HCT116 (cell line): Measurements from ENCODE around the gene PPFIBP1. TPM values are rescaled to one million over a fixed set of nuclear protein-coding genes. Genes with fewer than 3 reads are reported as not detected.

Source experiments
- ATAC-seq: fragments of 200-7000 bp; cut with Tn5 transposase; 2 replicates; pipeline ENCODE4 v1.9.1; 2020; ENCODE audit warnings: mild to moderate bottlenecking, moderate library complexity
- BruUV-seq: library from RNA; stranded (reverse); fragments of 400-500 nt; replicated peaks from 2 replicates; lab custom pipeline; 2021; lab: Mats Ljungman, UMichigan
- CTCF ChIA-PET: fragments of 300-600 bp; sonication (Branson Sonifier 250); formaldehyde crosslinking; loops from one replicate; lab custom pipeline; 2021; ENCODE audit warnings: antibody characterized with exemption; lab: Charles Lee
- POLR2A ChIA-PET: fragments of 300-600, 350-600 bp; sonication (Branson Sonifier 250); formaldehyde crosslinking; loops from one replicate; lab custom pipeline; 2021; ENCODE audit warnings: antibody characterized with exemption; lab: Charles Lee
- RAD21 ChIA-PET, 2 experiments: fragments of 300-600 bp; sonication (Branson Sonifier 250); formaldehyde crosslinking; loops; one replicate each; lab custom pipeline; 2023; ENCODE audit warnings: low total read pairs in 2 of 2; ENCODE audit not compliant: uncharacterized antibody in 2 of 2, unreplicated experiment in 2 of 2, low non-redundant PET in 1 of 2; lab: Charles Lee
- DNase-seq: peaks from one replicate; pipeline ENCODE4 v3.0.0-alpha.2; 2010; ENCODE audit warnings: low read depth, low spot score
- H2AFZ ChIP-seq: fragments of 200-600 bp; shearing (Covaris generic), sonication (generic); 2 replicates; pipeline ENCODE4 v1.6.1; 2017; ENCODE audit warnings: low read depth, mixed run types, mixed read lengths, antibody characterized with exemption, low read length; ENCODE audit not compliant: poor library complexity, severe bottlenecking
- H3K27ac ChIP-seq: 2 replicates; pipeline ENCODE4 v1.5.1; 2012; ENCODE audit warnings: low read depth, low read length
- H3K27me3 ChIP-seq: fragments of 200-600 bp; sonication (generic); 2 replicates; pipeline ENCODE4 v1.6.1; 2016; ENCODE audit warnings: mixed run types, low read length, mixed read lengths; ENCODE audit not compliant: insufficient read depth
- H3K36me3 ChIP-seq, 2 experiments: fragments of 200-500 bp in 1 of 2; fragments of 200-600 bp in 1 of 2; sonication (Bioruptor generic) in 1 of 2; sonication (generic) in 1 of 2; 2 replicates each; pipeline versions ENCODE4 v1.5.1 to v1.6.1; 2014 to 2016; ENCODE audit warnings: low read length in 2 of 2, inconsistent platforms in 1 of 2, mixed read lengths in 1 of 2, mixed run types in 1 of 2; ENCODE audit not compliant: insufficient read depth in 2 of 2, control insufficient read depth in 1 of 2
- H3K4me1 ChIP-seq, 2 experiments: fragments of 200-600 bp in 1 of 2; sonication (generic) in 1 of 2; 2 replicates each; pipeline versions ENCODE4 v1.5.1 to v1.6.1; 2012 to 2017; ENCODE audit warnings: low read length in 2 of 2, inconsistent platforms in 1 of 2, mild to moderate bottlenecking in 1 of 2, mixed read lengths in 1 of 2, mixed run types in 1 of 2, moderate library complexity in 1 of 2; ENCODE audit not compliant: insufficient read depth in 2 of 2, control insufficient read depth in 1 of 2
- H3K4me2 ChIP-seq: fragments of 200-600 bp; sonication (generic); 2 replicates; pipeline ENCODE4 v1.6.1; 2017; ENCODE audit warnings: mixed run types, low read length, mixed read lengths
- H3K4me3 ChIP-seq, 2 experiments: fragments of 200-600 bp in 1 of 2; sonication (generic) in 1 of 2; replicated peaks in 1 of 2; 2 replicates each; pipeline ENCODE4 v1.5.1; 2011 to 2016; ENCODE audit warnings: low read length in 2 of 2, control low read depth in 1 of 2, low read depth in 1 of 2, mild to moderate bottlenecking in 1 of 2, mixed read lengths in 1 of 2, mixed run types in 1 of 2
- H3K79me2 ChIP-seq: fragments of 200-600 bp; sonication (generic); 2 replicates; pipeline ENCODE4 v1.6.1; 2017; ENCODE audit warnings: mild to moderate bottlenecking, mixed run types, low read length, moderate library complexity, mixed read lengths; ENCODE audit not compliant: insufficient read depth
- H3K9ac ChIP-seq: fragments of 200-600 bp; sonication (generic); 2 replicates; pipeline ENCODE4 v1.6.1; 2016; ENCODE audit warnings: low read length, mixed read lengths
- H3K9me2 ChIP-seq: fragments of 200-600 bp; sonication (generic), shearing (Covaris generic); 2 replicates; pipeline ENCODE4 v1.6.1; 2017; ENCODE audit warnings: mixed run types, mild to moderate bottlenecking, moderate library complexity; ENCODE audit not compliant: insufficient read depth
- H3K9me3 ChIP-seq, 2 experiments: fragments of 200-500 bp in 1 of 2; fragments of 200-600 bp in 1 of 2; sonication (Bioruptor generic) in 1 of 2; sonication (generic) in 1 of 2; 2 replicates each; pipeline ENCODE4 v1.6.1; 2014 to 2017; ENCODE audit warnings: low read length in 2 of 2, mixed read lengths in 2 of 2, inconsistent platforms in 1 of 2, low read depth in 1 of 2, mild to moderate bottlenecking in 1 of 2, mixed run types in 1 of 2, moderate library complexity in 1 of 2; ENCODE audit not compliant: control insufficient read depth in 1 of 2, insufficient read depth in 1 of 2
- H4K20me1 ChIP-seq: fragments of 200-600 bp; sonication (generic), shearing (Covaris generic); 2 replicates; pipeline ENCODE4 v1.6.1; 2017; ENCODE audit warnings: mixed run types, mild to moderate bottlenecking, moderate library complexity; ENCODE audit not compliant: insufficient read depth
- ATF3 ChIP-seq: IDR thresholded peaks from 2 replicates; pipeline ENCODE4 v1.6.1; 2012
- CBX3 ChIP-seq: IDR thresholded peaks from 2 replicates; pipeline ENCODE4 v1.6.1; 2012; ENCODE audit warnings: low read depth
- ELF1 ChIP-seq: IDR thresholded peaks from 2 replicates; pipeline ENCODE4 v1.6.1; 2012; ENCODE audit warnings: low read depth, borderline replicate concordance
- EZH2 ChIP-seq: fragments of 200-600 bp; sonication (generic); IDR thresholded peaks from 2 replicates; pipeline ENCODE4 v1.6.1; 2017; ENCODE audit warnings: antibody characterized with exemption, mixed run types
- EZH2phosphoT487 ChIP-seq: fragments of 200-600 bp; IDR thresholded peaks from 2 replicates; pipeline ENCODE4 v1.6.1; 2018; ENCODE audit warnings: antibody characterized with exemption, borderline replicate concordance
- FOSL1 ChIP-seq: IDR thresholded peaks from 2 replicates; pipeline ENCODE4 v1.6.1; 2012; ENCODE audit warnings: low read depth
- MAX ChIP-seq: IDR thresholded peaks from 2 replicates; pipeline ENCODE4 v1.6.1; 2012
- POLR2A ChIP-seq: IDR thresholded peaks from 2 replicates; pipeline ENCODE4 v1.7.0; 2011; ENCODE audit warnings: borderline replicate concordance; ENCODE audit not compliant: insufficient read depth, insufficient read length; ENCODE audit errors: extremely low read depth
- RAD21 ChIP-seq: IDR thresholded peaks from 2 replicates; pipeline ENCODE4 v1.6.1; 2012; ENCODE audit warnings: low read depth, mild to moderate bottlenecking
- SIN3A ChIP-seq: IDR thresholded peaks from 2 replicates; pipeline ENCODE4 v1.6.1; 2012; ENCODE audit warnings: low read depth
- SP1 ChIP-seq: IDR thresholded peaks from 2 replicates; pipeline ENCODE4 v1.6.1; 2012; ENCODE audit warnings: low read depth
- YY1 ChIP-seq: IDR thresholded peaks from 2 replicates; pipeline ENCODE4 v1.6.1; 2011; ENCODE audit warnings: low read length, low read depth, moderate library complexity, mild to moderate bottlenecking; ENCODE audit not compliant: insufficient replicate concordance; ENCODE audit errors: extremely low read depth
- intact Hi-C: fragments of 100-400 bp; cut with micrococcal nuclease; formaldehyde crosslinking; loops from 2 replicates; pipeline ENCODE4 v1.10.0; 2022
- total RNA-seq: library from RNA; stranded (reverse); gene quantifications from one replicate; pipeline ENCODE4 v1.2.1, GENCODE V29; 2021; ENCODE audit not compliant: unreplicated experiment
- TF ChIP-seq, protein P1 (sequence below): IDR thresholded peaks from 2 replicates; pipeline ENCODE4 v1.6.1; 2012; ENCODE audit warnings: low read depth

Gene PPFIBP1
- total RNA-seq, 1 experiment from 2014 or later: 102 TPM

- ChIA-PET POLR2A (no interaction called here), CTCF (interaction anchor here (1.5 kb wide), 1 partner anchor 198 kb away, joined by 3 read pairs; no protein-coding TSS in a partner anchor), RAD21 (no interaction called here)
- H3K79me2 ChIP-seq: peaks cover 53% of the 10 kb centered on the region
- no peaks in the 10 kb centered on the region for H3K9me3 ChIP-seq
- no peaks in the 10 kb centered on the region for H3K27me3 ChIP-seq
- H3K4me1 ChIP-seq: peaks cover 89 to 93% of the 10 kb centered on the region in 2 experiments
- no peaks in the 10 kb centered on the region for H3K36me3 ChIP-seq
- H3K9ac ChIP-seq: no peak overlapping the region
- 0 out of 4 replicates have a peak overlapping the region, but pooled peaks of 1 of the 2 experiments have one; percentile 7 for H3K4me3 ChIP-seq
- no TSS peak for BruUV-seq
- no peaks in the 10 kb centered on the region for H4K20me1 ChIP-seq
- ATAC-seq: peak; percentile 12; the same call in 1 of the 2 replicates
- TF ChIP-seq SIN3A (no peak), ELF1 (no peak), MAX (no peak), RAD21 (no peak), FOSL1 (no peak), ATF3 (no peak), CBX3 (no peak), SP1 (0 out of 2 replicates have a peak, but pooled peaks have one; percentile 13), EZH2phosphoT487 (no peak)
- H3K27ac ChIP-seq: peak overlapping the region; percentile 62
- intact Hi-C loops: no loop called here
- no peak overlapping the region for H2AFZ ChIP-seq
- no peak for DNase-seq
- H3K9me2 ChIP-seq: no peaks in the 10 kb centered on the region
- H3K4me2 ChIP-seq: peak overlapping the region; percentile 59
Measured at GRCh38 chr12:27622436-27623195, 98.6 kb downstream of the PPFIBP1 start.

DNA sequence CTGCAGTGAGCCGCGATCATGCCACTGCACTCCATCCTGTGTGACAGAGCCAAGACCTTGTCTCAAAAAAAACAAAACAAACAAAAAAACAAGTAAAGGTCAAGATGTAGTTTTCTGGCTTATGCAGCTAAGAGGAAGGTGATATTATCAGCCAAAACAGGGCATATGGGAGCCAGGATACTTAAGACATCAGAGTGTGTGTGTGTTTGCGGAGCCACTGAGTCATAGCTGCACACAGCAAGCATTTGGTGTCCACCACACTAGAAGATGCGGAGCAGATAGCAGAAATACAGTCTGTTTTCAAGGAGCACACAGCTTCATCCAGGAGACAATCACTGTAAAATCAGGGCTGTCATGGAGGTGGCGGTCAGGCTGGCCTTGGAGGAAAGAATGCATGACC lies 99.6 kb downstream of the PPFIBP1 start:
- H3K27ac ChIP-seq: peak overlapping the region; percentile 62
- H3K9ac ChIP-seq: no peak overlapping the region
- no peak for DNase-seq
- peak; percentile 18; the same call in 1 of the 2 replicates for ATAC-seq
- H3K4me1 ChIP-seq: peaks cover 88 to 92% of the 10 kb centered on the region in 2 experiments
- intact Hi-C loops: no loop called here
- no TSS peak for BruUV-seq
- H3K79me2 ChIP-seq: peaks cover 44% of the 10 kb centered on the region
- H2AFZ ChIP-seq: no peak overlapping the region
- CTCF ChIA-PET: interaction anchor here (1.5 kb wide), 1 partner anchor 199 kb away, joined by 3 read pairs; no protein-coding TSS in a partner anchor
- H3K9me3 ChIP-seq: no peaks in the 10 kb centered on the region
- H3K27me3 ChIP-seq: no peaks in the 10 kb centered on the region
- H3K4me3 ChIP-seq: no peak overlapping the region
- H3K36me3 ChIP-seq: no peaks in the 10 kb centered on the region
- H3K4me2 ChIP-seq: peak overlapping the region; percentile 59
- H4K20me1 ChIP-seq: no peaks in the 10 kb centered on the region
- POLR2A ChIA-PET: interaction anchor here (1.0 kb wide), 1 partner anchor 15 kb away, joined by 3 read pairs; no protein-coding TSS in a partner anchor
- RAD21 ChIA-PET: no interaction called here
- no peaks in the 10 kb centered on the region for H3K9me2 ChIP-seq
- TF ChIP-seq MAX: no peak
- TF ChIP-seq RAD21: no peak
- no peak for TF ChIP-seq YY1
- TF ChIP-seq POLR2A: no peak
- TF ChIP-seq ATF3: no peak
- peak; percentile 24; the same call in 1 of the 2 replicates for TF ChIP-seq FOSL1
- TF ChIP-seq ELF1: no peak
- TF ChIP-seq, protein P1, sequence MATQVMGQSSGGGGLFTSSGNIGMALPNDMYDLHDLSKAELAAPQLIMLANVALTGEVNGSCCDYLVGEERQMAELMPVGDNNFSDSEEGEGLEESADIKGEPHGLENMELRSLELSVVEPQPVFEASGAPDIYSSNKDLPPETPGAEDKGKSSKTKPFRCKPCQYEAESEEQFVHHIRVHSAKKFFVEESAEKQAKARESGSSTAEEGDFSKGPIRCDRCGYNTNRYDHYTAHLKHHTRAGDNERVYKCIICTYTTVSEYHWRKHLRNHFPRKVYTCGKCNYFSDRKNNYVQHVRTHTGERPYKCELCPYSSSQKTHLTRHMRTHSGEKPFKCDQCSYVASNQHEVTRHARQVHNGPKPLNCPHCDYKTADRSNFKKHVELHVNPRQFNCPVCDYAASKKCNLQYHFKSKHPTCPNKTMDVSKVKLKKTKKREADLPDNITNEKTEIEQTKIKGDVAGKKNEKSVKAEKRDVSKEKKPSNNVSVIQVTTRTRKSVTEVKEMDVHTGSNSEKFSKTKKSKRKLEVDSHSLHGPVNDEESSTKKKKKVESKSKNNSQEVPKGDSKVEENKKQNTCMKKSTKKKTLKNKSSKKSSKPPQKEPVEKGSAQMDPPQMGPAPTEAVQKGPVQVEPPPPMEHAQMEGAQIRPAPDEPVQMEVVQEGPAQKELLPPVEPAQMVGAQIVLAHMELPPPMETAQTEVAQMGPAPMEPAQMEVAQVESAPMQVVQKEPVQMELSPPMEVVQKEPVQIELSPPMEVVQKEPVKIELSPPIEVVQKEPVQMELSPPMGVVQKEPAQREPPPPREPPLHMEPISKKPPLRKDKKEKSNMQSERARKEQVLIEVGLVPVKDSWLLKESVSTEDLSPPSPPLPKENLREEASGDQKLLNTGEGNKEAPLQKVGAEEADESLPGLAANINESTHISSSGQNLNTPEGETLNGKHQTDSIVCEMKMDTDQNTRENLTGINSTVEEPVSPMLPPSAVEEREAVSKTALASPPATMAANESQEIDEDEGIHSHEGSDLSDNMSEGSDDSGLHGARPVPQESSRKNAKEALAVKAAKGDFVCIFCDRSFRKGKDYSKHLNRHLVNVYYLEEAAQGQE: no peak
- no peak for TF ChIP-seq EZH2
- TF ChIP-seq SIN3A: no peak
